Activated gamma-delta T cell treated with anti-CD3 and anti-CD28 coated beads, Interleukin-2, amount 50 U/mL, for 16 hours (primary cell): ENCODE measurements around the gene MARCHF9.
"Not testable (repeated sequence)": the region's sequence is repeated elsewhere in the genome, so short reads cannot be mapped to it uniquely, and the experiment has no call there.

Experiments
- DNase-seq: peaks from one replicate; pipeline ENCODE4 v3.0.0-alpha.2; 2020; ENCODE audit warnings: low read depth

Gene MARCHF9, protein sequence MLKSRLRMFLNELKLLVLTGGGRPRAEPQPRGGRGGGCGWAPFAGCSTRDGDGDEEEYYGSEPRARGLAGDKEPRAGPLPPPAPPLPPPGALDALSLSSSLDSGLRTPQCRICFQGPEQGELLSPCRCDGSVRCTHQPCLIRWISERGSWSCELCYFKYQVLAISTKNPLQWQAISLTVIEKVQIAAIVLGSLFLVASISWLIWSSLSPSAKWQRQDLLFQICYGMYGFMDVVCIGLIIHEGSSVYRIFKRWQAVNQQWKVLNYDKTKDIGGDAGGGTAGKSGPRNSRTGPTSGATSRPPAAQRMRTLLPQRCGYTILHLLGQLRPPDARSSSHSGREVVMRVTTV

DNA sequence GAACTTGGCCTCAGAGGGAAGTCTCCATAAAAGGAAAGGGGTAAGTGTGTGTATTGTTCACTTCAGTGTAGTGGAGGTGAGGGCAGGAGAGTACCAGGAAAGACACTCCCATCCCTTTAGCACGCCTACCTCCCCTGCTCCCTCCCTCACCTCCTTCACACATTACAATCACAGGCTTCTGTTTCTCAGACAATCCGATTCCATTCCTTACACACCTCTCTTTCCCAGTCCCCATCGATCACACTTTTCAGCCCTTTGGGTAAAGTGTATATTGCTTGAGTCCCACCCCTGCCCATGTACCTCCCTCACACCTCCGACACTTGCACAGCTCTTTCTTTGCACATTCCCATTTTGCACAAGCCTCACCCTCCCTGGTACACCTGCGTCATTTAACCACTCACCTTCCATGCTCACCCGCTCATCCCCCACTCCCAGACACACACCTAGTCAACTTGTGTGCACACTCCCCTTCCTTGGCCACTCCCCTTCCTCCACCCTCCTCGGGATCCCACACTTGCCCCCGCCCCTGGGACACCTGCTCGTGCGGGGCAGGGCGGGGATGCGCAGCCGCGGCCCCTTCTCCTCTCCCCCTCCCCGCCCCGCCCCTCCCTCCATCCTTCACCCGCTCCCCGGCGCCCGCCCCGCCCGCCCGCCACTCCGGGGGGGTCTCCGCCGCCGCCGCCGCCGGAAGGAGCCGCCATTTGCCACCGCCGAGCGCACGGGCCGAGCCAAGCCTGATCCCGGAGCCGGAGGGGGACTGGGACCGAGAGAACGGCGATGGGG, at the start of gene MARCHF9:
TSS of gene MARCHF9 (plus strand) at position 693 of the 783 bp plus-strand sequence. CDS start 426 bp downstream, outside the sequence.
- DNase-seq = peak; percentile 68

DNA sequence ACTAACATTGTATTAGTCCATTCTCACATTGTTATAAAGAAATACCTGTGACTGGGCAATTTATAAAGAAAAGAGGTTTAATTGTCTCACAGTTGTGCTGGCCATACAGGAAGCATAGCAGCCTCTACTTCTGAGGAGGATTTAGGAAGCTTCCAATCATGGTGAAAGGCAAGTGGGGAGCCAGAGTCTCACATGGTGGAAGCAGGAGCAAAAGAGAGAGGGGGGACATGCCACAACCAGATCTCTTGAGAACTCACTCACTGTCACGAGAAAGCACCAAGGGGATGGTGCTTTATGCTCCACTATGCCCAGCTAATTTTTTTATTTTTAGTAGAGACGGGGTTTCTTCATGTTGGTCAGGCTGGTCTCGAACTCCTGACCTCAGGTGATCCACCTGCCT, 47.7 kb upstream of the MARCHF9 start:
- DNase-seq = no peak

DNA sequence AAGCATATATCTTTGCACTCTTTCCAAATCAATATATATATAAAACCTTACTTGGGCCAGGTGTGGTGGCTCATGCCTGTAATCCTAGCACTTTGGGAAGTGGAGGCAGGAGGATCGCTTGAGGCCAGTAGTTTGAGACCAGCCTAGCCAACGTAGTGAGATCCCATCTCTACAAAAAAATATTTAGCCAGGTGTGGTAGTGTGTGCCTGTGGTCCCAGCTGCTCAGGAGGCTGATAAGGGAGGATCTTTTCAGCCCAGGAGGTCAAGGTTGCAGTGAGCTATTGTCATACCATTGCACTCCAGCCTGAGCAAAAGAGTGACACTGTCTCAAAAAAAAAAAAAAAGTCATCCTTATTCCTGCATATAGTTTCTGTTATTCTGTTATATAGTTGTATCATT, 46.6 kb upstream of the MARCHF9 start:
- DNase-seq = no peak

DNA sequence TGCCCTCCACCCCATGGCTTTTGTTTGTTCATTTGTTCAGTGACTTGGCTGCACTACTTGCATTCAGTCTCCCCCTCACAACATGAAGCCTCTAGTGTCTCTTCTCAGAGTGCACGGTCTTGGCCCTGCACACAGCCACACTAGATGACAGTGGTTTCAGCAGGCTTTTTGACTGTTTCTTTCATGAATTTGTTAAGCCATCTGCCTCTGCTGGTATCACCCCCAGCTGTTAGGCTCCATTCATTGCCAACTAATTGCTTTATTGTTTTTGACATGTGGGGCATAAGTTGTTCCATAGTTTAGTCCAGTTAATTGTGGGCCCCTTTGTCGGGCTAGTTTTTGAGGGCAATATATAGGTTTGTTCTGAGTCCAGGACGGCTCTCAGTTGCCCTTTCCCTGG, 42.2 kb upstream of the MARCHF9 start:
- no peak for DNase-seq

DNA sequence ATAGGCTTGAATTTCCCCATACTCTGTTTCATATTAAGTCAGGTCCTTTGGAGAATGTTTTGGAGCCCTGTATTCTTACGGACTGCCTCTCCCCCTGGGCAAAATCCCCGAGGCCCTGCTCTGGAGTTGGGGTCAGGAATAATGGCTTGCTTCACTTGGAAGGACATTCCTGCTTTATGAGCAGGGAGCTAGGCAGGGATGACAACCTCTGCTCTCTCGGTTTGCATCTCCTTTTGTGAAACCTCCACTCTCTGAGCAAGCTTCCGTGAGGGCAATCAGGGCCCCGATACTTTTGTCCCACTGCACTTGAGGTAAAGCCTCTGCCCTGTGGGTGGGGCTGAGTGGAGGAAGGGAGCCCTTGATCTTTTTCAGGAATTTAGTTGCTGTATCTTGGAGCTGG, 41.7 kb upstream of the MARCHF9 start:
- no peak for DNase-seq

DNA sequence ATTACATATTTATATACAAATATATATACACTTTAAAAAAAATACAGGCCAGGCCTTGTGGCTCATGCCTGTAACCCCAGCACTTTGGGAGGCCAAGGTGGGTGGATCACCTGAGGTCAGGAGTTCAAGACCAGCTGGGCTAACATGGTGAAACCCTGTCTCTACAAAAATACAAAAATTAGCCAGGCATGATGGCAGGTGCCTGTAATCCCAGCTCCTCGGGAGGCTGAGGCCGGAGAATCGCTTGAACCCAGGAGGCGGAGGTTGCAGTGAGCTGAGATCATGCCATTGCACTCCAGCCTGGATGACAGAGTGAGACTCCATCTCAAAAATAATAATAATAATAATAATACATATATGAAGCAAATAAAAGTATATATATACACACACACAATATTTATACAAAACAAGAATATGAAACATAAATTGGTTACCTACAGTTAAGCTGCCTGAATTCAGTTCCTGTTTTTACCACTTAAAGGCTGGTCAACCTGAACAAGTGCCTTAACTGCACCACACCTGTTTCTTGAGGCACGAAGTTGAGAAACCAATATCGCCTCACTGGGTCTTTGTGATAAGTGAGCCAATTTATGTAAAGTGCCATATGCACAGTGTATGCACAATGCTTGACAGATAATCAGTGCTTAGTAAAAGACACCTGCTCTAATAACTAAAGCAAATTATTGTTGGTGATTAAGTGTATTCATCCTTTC, 39.7 kb upstream of the MARCHF9 start:
- DNase-seq = not testable (repeated sequence)

DNA sequence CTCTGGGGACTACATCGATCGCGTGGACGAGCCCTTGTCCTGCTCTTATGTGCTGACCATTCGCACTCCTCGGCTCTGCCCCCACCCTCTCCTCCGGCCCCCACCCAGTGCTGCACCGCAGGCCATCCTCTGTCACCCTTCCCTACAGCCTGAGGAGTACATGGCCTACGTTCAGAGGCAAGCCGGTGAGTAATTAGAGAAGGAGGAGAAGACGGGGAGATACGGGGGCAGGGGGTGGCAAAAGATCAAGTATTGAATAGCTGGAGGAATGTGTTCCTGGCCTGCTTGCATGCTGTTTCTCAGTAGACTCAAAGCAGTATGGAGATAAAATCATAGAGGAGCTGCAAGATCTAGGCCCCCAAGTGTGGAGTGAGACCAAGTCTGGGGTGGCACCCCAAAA, 39.1 kb upstream of the MARCHF9 start:
- DNase-seq = no peak

DNA sequence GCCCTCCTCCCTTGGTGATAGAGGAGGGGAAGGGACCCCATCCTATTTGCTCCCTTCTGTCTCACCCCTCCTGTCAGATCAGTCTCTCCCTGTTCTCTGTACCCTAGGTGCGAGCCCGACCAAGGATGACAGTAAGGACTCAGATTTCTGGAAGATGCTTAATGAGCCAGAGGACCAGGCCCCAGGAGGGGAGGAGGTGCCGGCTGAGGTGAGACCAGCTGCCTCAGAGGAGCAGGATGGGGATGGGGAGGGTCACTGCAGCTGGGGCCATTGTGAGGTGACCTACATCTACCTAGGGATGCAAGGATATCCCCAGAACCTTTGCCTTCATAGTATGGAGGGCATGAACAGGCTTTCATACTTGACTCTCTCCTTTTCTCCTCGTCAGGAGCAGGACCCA, 38.6 kb upstream of the MARCHF9 start:
- DNase-seq = no peak

DNA sequence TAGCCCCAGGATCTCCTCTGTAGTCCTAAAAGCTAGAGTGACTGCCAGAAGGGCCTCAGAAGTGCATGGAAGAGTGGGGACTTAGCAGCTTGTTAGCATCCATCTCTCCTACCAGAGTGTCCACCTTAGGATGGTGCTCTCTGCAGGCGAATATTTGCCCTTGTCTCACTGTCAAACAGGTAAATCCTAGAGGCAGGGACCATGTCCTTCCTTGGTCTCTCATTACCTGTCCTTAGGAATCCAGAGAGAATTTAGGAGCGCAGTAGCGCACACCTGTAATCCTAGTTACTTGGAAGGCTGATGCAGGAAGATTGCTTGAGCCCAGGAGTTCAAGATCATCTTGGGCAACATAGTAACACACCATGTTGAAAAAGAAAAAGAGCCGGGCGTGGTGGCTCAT, 37.8 kb upstream of the MARCHF9 start:
- DNase-seq = no peak

DNA sequence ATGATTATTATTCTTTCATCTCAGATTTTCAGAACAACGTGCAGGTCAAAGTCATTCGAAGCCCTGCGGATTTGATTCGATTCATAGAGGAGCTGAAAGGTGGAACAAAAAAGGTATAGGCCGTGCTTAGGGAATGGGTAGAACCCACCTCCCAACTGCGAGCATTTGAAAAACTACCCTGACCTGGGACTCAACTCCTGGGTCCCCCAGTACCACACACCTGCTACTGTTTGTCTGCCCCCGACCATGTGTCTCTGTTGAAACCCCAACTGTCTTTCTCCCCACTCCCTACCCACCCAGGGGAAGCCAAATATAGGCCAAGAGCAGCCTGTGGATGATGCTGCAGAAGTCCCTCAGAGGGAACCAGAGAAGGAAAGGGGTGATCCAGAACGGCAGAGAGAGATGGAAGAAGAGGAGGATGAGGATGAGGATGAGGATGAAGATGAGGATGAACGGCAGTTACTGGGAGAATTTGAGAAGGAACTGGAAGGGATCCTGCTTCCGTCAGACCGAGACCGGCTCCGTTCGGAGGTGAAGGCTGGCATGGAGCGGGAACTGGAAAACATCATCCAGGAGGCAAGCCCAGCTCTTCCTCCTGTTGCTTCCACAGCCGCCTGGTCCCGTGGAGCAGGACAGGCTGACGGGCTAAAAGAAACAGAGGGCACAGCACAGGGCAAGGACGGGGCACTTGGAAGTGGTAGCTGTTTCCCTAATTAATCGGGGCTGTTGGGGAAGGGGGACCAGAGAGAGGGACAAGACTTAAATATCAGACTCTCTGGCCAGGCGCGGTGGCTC, 36.9 kb upstream of the MARCHF9 start:
- no peak for DNase-seq

DNA sequence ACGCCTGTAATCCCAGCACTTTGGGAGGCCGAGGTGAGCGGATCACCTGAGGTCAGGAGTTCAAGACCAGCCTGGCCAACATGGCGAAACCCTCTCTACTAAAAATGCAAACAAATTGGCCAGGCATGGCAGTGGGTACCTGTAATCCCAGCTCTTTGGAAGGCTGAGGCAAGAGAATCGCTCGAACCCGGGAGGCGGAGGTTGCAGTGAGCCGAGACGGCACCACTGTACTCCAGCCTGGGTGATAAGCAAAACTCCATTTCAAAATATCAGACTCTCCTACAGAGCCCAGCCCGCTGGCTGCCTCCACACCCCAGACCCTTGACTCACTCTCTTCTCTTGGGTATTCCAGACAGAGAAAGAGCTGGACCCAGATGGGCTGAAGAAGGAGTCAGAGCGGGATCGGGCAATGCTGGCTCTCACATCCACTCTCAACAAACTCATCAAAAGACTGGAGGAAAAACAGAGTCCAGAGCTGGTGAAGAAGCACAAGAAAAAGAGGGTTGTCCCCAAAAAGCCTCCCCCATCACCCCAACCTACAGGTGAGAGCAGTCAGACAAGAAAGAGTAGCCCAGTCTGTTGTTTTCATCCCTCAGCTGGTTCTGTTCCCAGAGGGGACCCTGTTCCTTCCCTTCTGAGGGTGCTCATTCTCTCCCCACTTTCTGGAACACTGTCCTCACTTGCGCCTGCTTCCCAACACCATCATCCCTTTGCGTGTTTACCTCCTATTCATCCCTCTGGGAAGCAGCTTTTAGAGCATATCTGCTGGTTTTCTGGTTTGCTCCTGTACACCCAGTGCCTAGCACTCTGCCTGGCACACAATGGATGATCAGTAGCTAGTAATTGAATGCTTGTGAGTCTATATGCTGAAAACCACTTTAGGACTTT, 36.0 kb upstream of the MARCHF9 start:
- no peak for DNase-seq

DNA sequence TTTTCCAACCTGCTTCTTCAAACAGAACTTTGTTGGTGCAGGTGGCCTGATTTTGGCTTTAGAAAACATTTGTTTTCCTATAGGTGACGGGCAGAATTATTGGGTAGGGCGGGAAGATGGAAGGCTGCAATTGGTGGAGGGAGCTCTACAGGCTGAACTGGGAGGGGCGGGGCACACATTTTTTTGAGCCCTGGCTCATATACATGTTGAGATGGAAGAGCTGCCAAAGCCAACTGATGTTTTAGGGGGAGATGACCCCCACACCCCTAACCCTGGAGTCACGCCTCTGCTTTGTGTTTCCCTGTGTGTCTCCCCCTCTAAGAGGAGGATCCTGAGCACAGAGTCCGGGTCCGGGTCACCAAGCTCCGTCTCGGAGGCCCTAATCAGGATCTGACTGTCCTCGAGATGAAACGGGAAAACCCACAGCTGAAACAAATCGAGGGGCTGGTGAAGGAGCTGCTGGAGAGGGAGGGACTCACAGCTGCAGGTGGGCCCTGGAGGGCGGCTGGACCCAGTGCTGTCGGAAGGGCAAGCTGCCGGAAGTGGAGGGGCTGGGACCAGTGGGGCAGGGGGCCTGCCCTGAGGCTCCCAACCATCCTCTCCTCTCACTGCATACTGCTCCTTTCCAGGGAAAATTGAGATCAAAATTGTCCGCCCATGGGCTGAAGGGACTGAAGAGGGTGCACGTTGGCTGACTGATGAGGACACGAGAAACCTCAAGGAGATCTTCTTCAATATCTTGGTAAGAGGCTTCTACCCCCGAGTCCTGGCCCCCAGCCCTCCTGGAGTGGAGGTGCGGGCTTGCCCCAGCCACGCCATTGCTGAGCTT, 34.9 kb upstream of the MARCHF9 start:
- DNase-seq = no peak

DNA sequence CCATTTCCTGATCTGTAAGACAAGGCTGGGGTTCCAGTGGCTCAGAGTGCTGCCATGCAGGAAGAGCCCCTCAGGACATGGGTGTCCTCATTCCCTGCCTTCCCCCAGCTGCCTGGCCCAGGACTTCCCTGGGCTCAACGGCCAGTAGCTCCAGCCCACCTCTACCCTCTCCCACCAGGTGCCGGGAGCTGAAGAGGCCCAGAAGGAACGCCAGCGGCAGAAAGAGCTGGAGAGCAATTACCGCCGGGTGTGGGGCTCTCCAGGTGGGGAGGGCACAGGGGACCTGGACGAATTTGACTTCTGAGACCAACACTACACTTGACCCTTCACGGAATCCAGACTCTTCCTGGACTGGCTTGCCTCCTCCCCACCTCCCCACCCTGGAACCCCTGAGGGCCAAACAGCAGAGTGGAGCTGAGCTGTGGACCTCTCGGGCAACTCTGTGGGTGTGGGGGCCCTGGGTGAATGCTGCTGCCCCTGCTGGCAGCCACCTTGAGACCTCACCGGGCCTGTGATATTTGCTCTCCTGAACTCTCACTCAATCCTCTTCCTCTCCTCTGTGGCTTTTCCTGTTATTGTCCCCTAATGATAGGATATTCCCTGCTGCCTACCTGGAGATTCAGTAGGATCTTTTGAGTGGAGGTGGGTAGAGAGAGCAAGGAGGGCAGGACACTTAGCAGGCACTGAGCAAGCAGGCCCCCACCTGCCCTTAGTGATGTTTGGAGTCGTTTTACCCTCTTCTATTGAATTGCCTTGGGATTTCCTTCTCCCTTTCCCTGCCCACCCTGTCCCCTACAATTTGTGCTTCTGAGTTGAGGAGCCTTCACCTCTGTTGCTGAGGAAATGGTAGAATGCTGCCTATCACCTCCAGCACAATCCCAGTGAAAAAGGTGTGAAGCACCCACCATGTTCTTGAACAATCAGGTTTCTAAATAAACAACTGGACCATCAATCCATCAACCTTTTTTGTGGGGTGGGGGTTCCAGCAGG, 34.0 kb upstream of the MARCHF9 start:
- DNase-seq = no peak

DNA sequence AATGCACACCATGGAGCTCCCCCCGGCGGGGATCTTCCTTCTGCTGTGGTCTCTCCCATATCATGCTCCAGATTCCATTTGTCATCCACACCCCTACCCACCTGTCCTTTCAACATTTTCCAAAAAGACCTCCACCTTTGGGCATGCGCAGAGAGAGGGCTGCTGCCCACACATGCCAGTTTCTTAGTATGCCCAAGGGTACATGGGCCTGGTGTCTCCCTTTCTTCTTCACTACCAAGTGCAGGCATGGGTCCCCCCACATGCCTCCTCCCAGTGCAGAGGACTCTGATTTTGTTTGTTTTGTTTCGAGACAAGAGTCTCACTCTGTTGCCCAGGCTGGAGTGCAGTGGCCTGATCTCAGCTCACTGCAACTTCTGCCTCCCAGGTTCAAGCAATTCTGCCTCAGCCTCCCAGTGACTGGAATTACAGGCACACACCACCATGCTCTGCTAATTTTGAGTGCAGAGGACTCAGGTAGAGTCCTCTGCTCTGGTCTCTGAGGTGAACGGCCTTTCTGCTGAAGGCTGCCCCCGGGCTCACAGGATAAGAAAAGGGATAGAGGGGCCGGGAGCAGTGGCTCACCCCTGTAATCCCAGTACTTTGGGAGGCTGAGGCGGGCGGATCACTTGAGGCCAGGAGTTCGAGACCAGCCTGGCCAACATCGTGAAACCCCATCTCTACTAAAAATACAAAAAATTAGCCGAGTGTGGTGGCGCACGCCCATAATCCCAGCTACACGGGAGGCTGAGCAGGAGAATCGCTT, 32.9 kb upstream of the MARCHF9 start:
- DNase-seq = not testable (repeated sequence)

DNA sequence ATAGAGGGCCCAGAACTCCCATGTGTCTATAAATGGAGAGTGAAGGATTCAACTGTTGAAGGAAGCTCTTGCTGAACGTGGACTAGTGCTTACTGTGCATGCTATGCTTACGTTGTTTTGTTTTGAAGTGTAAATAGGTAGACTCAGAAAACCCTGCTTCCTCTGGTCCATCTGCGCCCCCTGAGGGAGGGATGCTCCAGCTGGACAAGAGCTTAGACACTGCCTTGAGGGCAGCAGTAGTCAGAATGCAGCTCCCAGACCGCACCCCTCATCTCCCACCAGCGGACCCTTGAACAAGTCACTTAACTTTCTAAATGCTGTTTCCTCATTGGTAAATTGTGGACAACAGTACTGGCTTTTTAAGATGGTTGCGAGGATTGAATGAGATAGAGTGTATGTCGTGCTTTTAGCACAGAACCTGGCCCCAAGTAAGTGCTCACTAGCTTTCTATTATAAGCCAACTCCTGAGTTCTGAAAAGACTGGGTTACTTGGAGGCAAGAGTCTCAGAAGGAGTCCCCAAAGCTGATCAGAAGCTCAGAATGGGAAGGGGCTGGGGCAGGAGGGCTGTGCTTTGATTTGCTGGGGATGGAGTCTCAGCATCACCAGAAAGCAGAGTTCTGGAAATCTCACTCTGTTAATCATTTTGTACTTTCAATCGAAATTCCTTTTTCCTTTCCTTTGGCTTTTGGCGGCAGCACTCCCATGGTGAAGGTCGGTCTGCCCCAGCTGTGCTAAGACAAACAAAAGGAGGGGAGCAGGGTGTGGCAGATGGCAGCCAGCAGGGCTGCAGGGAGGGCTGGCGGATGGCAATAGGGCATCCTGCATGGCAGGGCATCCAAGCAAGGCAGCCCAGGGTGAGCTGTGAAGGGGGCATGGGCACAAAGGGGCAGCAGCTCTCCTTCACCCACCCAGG, 31.9 kb upstream of the MARCHF9 start:
- DNase-seq = no peak

DNA sequence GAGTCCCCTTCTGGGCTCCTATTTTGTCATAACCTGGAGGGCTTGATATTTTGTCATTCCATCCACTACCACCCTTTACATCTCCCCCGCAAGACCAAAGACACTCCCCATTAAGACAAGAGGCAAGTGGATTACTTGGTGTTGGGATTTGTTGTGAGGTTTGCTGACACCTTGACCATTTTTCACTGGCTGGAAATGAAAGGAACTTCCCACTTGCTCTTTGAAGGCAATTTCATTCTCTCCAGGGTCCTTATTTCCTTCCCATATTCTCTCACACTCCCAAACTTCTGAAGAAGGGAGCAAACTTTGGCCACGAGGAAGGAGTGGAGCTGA, 31.3 kb upstream of the MARCHF9 start:
- no peak for DNase-seq
